GM12891 (cell line): ENCODE measurements around the gene OR8K5.

Experiments used
- PAX5 ChIP-seq: IDR thresholded peaks from 2 replicates; pipeline ENCODE4 v1.6.1; 2011; ENCODE audit warnings: low read length, moderate library complexity, mild to moderate bottlenecking; ENCODE audit not compliant: insufficient read depth, severe bottlenecking
- POLR2A ChIP-seq: IDR thresholded peaks from 2 replicates; pipeline ENCODE4 v1.6.1; 2011; ENCODE audit warnings: low read depth, low read length, control low read depth
- POLR2AphosphoS5 ChIP-seq: IDR thresholded peaks from 2 replicates; pipeline ENCODE4 v1.6.1; 2011; ENCODE audit warnings: low read depth, low read length, control low read depth
- SPI1 ChIP-seq: IDR thresholded peaks from 2 replicates; pipeline ENCODE4 v1.6.1; 2011; ENCODE audit warnings: low read depth, low read length, control low read depth
- TAF1 ChIP-seq: IDR thresholded peaks from 2 replicates; pipeline ENCODE4 v1.6.1; 2011; ENCODE audit warnings: low read depth, low read length, control low read depth

- TF ChIP-seq POLR2AphosphoS5 (no peak), POLR2A (no peak), TAF1 (no peak), SPI1 (no peak), PAX5 (no peak)
Measured at GRCh38 chr11:56140151-56140661, 19.9 kb downstream of the OR8K5 start, which contains the start of gene OR8J3.
